HepG2 (cell line): Measurements from ENCODE around the gene CDC20. TPM values are rescaled to one million over a fixed set of nuclear protein-coding genes. Genes with fewer than 3 reads are reported as not detected.

Experiments used
- ATAC-seq: fragments of 200-7000 bp; cut with Tn5 transposase; 3 replicates; pipeline ENCODE4 v1.9.1; 2020; ENCODE audit warnings: mild to moderate bottlenecking, moderate library complexity
- BruUV-seq: library from RNA; stranded (reverse); fragments of 400-500 nt; replicated peaks from 2 replicates; lab custom pipeline; 2021; lab: Mats Ljungman, UMichigan
- CTCF ChIA-PET: fragments of 300-600 bp; formaldehyde crosslinking; extraction: SDS; loops from one replicate; lab custom pipeline; 2021; ENCODE audit warnings: low total read pairs, inconsistent platforms, low intra/inter-chr PET ratio; lab: Yijun Ruan, JAX
- POLR2A ChIA-PET: fragments of 350-600 bp; sonication (Branson Sonifier 250); formaldehyde crosslinking; loops from one replicate; lab custom pipeline; 2020; ENCODE audit warnings: antibody characterized with exemption, inconsistent platforms; lab: Yijun Ruan, JAX
- DNase-seq: peaks from one replicate; pipeline ENCODE4 v3.0.0-alpha.2; 2015; ENCODE audit warnings: low spot score
- FAIRE-seq: peaks from 3 replicates; lab custom pipeline; 2011; peaks lifted over from hg19 to GRCh38; lab: Jason Lieb, UNC
- H2AFZ ChIP-seq: one replicate; pipeline ENCODE4 v1.6.1; 2011; ENCODE audit warnings: low read length, inconsistent platforms
- H3K27ac ChIP-seq: fragments of 300-600 bp; 3 replicates; pipeline ENCODE4 v1.8.0; 2011; ENCODE audit warnings: mixed run types, mild to moderate bottlenecking, mixed read lengths, low read length, inconsistent platforms; ENCODE audit not compliant: insufficient read depth; ENCODE audit errors: extremely low read length
- H3K27me3 ChIP-seq, 2 experiments: fragments of 200-600 bp in 1 of 2; 2 replicates in 1 of 2; 3 replicates in 1 of 2; pipeline versions ENCODE4 v1.6.0 to v1.8.0; 2011; ENCODE audit warnings: low read length in 2 of 2, mild to moderate bottlenecking in 2 of 2, moderate library complexity in 2 of 2, inconsistent platforms in 1 of 2; ENCODE audit not compliant: insufficient read depth in 2 of 2, control insufficient read depth in 1 of 2
- H3K36me3 ChIP-seq, 2 experiments: fragments of 200-600 bp in 1 of 2; replicated peaks in 1 of 2; 2 replicates in 1 of 2; 3 replicates in 1 of 2; pipeline versions ENCODE4 v1.5.1 to v1.8.0; 2011; ENCODE audit warnings: low read length in 2 of 2, inconsistent platforms in 1 of 2; ENCODE audit not compliant: insufficient read depth in 2 of 2, control insufficient read depth in 1 of 2
- H3K4me1 ChIP-seq: 2 replicates; pipeline ENCODE4 v1.5.1; 2012; ENCODE audit warnings: low read length, inconsistent platforms; ENCODE audit not compliant: insufficient read depth
- H3K4me2 ChIP-seq: 2 replicates; pipeline ENCODE4 v1.6.0; 2011; ENCODE audit warnings: low read depth, low read length, inconsistent platforms
- H3K4me3 ChIP-seq, 3 experiments: fragments of 200-600 bp in 1 of 3; sonication (generic), shearing (Covaris generic) in 1 of 3; replicated peaks in 1 of 3; 2 replicates each; pipeline ENCODE4 v1.5.1; 2011 to 2016; ENCODE audit warnings: low read length in 3 of 3, inconsistent platforms in 2 of 3, low read depth in 2 of 3, mild to moderate bottlenecking in 2 of 3, control low read depth in 1 of 3, mixed read lengths in 1 of 3; ENCODE audit not compliant: insufficient read depth in 1 of 3
- H3K79me2 ChIP-seq: one replicate; pipeline ENCODE4 v1.6.1; 2011; ENCODE audit warnings: low read length, inconsistent platforms; ENCODE audit not compliant: insufficient read depth
- H3K9ac ChIP-seq: 2 replicates; pipeline ENCODE4 v1.6.0; 2011; ENCODE audit warnings: mild to moderate bottlenecking, low read depth, low read length, inconsistent platforms; ENCODE audit not compliant: insufficient read depth
- H3K9me3 ChIP-seq: 2 replicates; pipeline ENCODE4 v1.5.1; 2012; ENCODE audit warnings: mild to moderate bottlenecking, low read length
- H4K20me1 ChIP-seq: 2 replicates; pipeline ENCODE4 v1.6.0; 2011; ENCODE audit warnings: inconsistent platforms, mild to moderate bottlenecking, low read length, moderate library complexity; ENCODE audit not compliant: insufficient read depth
- ARNT2 ChIP-seq: sonication (generic); formaldehyde crosslinking; IDR thresholded peaks from 2 replicates; pipeline ENCODE4 v1.8.0; 2022; ENCODE audit warnings: mild to moderate bottlenecking, low read depth, missing genetic modification reagents, moderate library complexity
- CCDC6 ChIP-seq: sonication (generic); formaldehyde crosslinking; IDR thresholded peaks from 2 replicates; pipeline ENCODE4 v1.8.1; 2022; ENCODE audit warnings: mild to moderate bottlenecking, missing genetic modification reagents, moderate library complexity
- EZH2 ChIP-seq: conservative IDR thresholded peaks from 2 replicates; pipeline ENCODE4 v1.6.1; 2012; ENCODE audit warnings: mild to moderate bottlenecking, low read depth, low read length, moderate library complexity
- GFI1 ChIP-seq: sonication (generic); formaldehyde crosslinking; IDR thresholded peaks from 2 replicates; pipeline ENCODE4 v1.5.0; 2020; ENCODE audit warnings: missing genetic modification reagents, mild to moderate bottlenecking, borderline replicate concordance
- HHEX ChIP-seq: IDR thresholded peaks from 2 replicates; pipeline ENCODE4 v1.6.1; 2016; ENCODE audit warnings: control low read depth
- IRF1 ChIP-seq: sonication (generic); formaldehyde crosslinking; IDR thresholded peaks from 2 replicates; pipeline ENCODE4 v1.4.0; 2020; ENCODE audit warnings: low read depth, mild to moderate bottlenecking, missing genetic modification reagents
- MLXIP ChIP-seq: sonication (generic); formaldehyde crosslinking; IDR thresholded peaks from 2 replicates; pipeline ENCODE4 v1.9.0; 2021; ENCODE audit warnings: missing genetic modification reagents, borderline replicate concordance
- NFRKB ChIP-seq: fragments of 450-650 bp; IDR thresholded peaks from 2 replicates; pipeline ENCODE4 v1.6.1; 2017
- PBX2 ChIP-seq: IDR thresholded peaks from 2 replicates; pipeline ENCODE4 v1.6.1; 2016; ENCODE audit warnings: control low read depth
- REL ChIP-seq: sonication (generic); formaldehyde crosslinking; conservative IDR thresholded peaks from 2 replicates; pipeline ENCODE4 v1.8.0; 2022; ENCODE audit warnings: mild to moderate bottlenecking, missing genetic modification reagents, moderate library complexity
- RNF2 ChIP-seq: fragments of 450-650 bp; conservative IDR thresholded peaks from 2 replicates; pipeline ENCODE4 v1.6.1; 2016; ENCODE audit warnings: low read depth
- RNF219 ChIP-seq: sonication (generic); formaldehyde crosslinking; IDR thresholded peaks from 2 replicates; pipeline ENCODE4 v1.5.0; 2020; ENCODE audit warnings: mild to moderate bottlenecking, missing genetic modification reagents
- SP1 ChIP-seq, 2 experiments: fragments of 450-650 bp in 1 of 2; sonication (generic) in 1 of 2; formaldehyde crosslinking in 1 of 2; IDR thresholded peaks; 2 replicates each; pipeline versions ENCODE4 v1.4.0 to v1.6.1; 2016 to 2020; ENCODE audit warnings: missing genetic modification reagents in 1 of 2
- ZNF547 ChIP-seq: sonication (generic); formaldehyde crosslinking; IDR thresholded peaks from 2 replicates; pipeline ENCODE4 v1.5.1; 2020; ENCODE audit warnings: mild to moderate bottlenecking, missing genetic modification reagents
- ZNF557 ChIP-seq: sonication (generic); formaldehyde crosslinking; IDR thresholded peaks from 2 replicates; pipeline ENCODE4 v1.4.0; 2020; ENCODE audit warnings: missing genetic modification reagents
- ZNF780A ChIP-seq: sonication (generic); formaldehyde crosslinking; IDR thresholded peaks from 2 replicates; pipeline ENCODE4 v1.8.0; 2022; ENCODE audit warnings: mild to moderate bottlenecking, missing genetic modification reagents, moderate library complexity
- WGBS: methylation state at CpG from one replicate; pipeline ENCODE4 v1.1.6; 2017; ENCODE audit warnings: low lambda C conversion rate; 5-methylcytosine and 5-hydroxymethylcytosine counted together
- in situ Hi-C: cut with HindIII; loops from 2 replicates; pipeline ENCODE4 v1.10.0; 2017; ENCODE audit warnings: low pct_unique_long_range_greater_than_20kb; ENCODE audit not compliant: extremely low pct_ligation_motif_present
- intact Hi-C: fragments of 100-400 bp; cut with micrococcal nuclease; formaldehyde crosslinking; loops from one replicate; pipeline ENCODE4 v1.10.0; 2022; ENCODE audit not compliant: unreplicated experiment
- polyA plus RNA-seq, 8 experiments: library from polyadenylated mRNA; depleted of rRNA in 3 of 8; stranded (reverse) in 7 of 8; unstranded in 1 of 8; fragments of >200 nt; fragmentation: Illumina TruSeq in 4 of 8; extraction: Trizol in 4 of 8; gene quantifications; 2 replicates each; pipeline versions ENCODE4 v1.2.1 to v1.2.3, GENCODE V29; 2011 to 2016; ENCODE audit warnings: low read depth in 4 of 8, missing spikeins in 1 of 8, mixed read lengths in 1 of 8; ENCODE audit not compliant: insufficient read depth in 1 of 8
- total RNA-seq, 5 experiments: library from RNA; depleted of rRNA; stranded (reverse); fragments of >200 nt; fragmentation: Illumina TruSeq; extraction: Trizol; gene quantifications; 2 replicates each; pipeline ENCODE4 v1.2.3, GENCODE V29; 2016; ENCODE audit warnings: low read depth in 1 of 5

The CDC20 gene
- total and polyA plus RNA-seq, 2 of the 13 experiments (the other 11 are each of a cell fraction or from before 2014, with no cell fraction given) = 57.9 to 90.0 TPM

GRCh38 chr1:43367904-43368645 lies 9.3 kb downstream of the CDC20 start, which contains the start of gene ELOVL1:
Gene ELOVL1 (minus strand): TSS chr1:43368011. CDS start chr1:43365609, 2,402 bp downstream.
- intact Hi-C loops = loop anchor here (1.0 kb wide), 1 partner anchor 46 kb away; no protein-coding TSS in a partner anchor
- Histone ChIP-seq H3K9me3 (no peaks in the 10 kb centered on the region), H3K36me3 (peaks cover 6% of the 10 kb centered on the region in 2 experiments; a peak in 3 of 5 replicates), H3K9ac (peak within 1 kb of the TSS; percentile 76), H3K4me3 (peak within 1 kb of the TSS; percentile 76 to 88 (median 79)), H4K20me1 (no peaks in the 10 kb centered on the region), H3K27me3 (no peaks in the 10 kb centered on the region), H3K4me2 (peak within 1 kb of the TSS; percentile 92), H3K79me2 (peaks cover 13% of the 10 kb centered on the region), H3K27ac (peak within 1 kb of the TSS; percentile 91), H2AFZ (no peak within 1 kb of the TSS), H3K4me1 (peaks cover 52% of the 10 kb centered on the region)
- in situ Hi-C loops = no loop called here
- FAIRE-seq (no peak), ATAC-seq (peak; percentile 89), DNase-seq (peak; percentile 75)
- ChIA-PET POLR2A (interaction anchor here (1.0 to 3.8 kb wide), 5 partner anchors 10 to 196 kb away, joined by 3 to 32 read pairs (median 21); partner anchors contain the start of genes CDC20, CFAP57, EBNA1BP2 and MED8), CTCF (interaction anchor here (1.2 kb wide), 1 partner anchor 130 kb away, joined by 3 read pairs; no protein-coding TSS in a partner anchor)
- BruUV-seq = no TSS peak
- WGBS = 0% methylated on average over 15 of the region's 58 CpGs
- TF ChIP-seq SP1 (IDR thresholded peaks at IDR 0.05) = no peak
- TF ChIP-seq SP1 (CRISPR knock-in tag; IDR thresholded peaks at IDR 0.05) = no peak; the same call in 1 of the 2 replicates
- TF ChIP-seq NFRKB = no peak
- no peak for TF ChIP-seq EZH2
- peak; percentile 91 for TF ChIP-seq REL (CRISPR knock-in tag)
- TF ChIP-seq IRF1 (CRISPR knock-in tag) = 0 out of 2 replicates have a peak, but pooled peaks have one; percentile 33
- TF ChIP-seq ZNF780A (CRISPR knock-in tag) = peak; percentile 66; the same call in 1 of the 2 replicates
- TF ChIP-seq ZNF557 (CRISPR knock-in tag) = no peak; the same call in 1 of the 2 replicates
- TF ChIP-seq ARNT2 (CRISPR knock-in tag) = peak; percentile 90
- TF ChIP-seq CCDC6 (CRISPR knock-in tag) = no peak; the same call in none of the 2 replicates
- TF ChIP-seq PBX2 (CRISPR knock-in tag) = no peak
- TF ChIP-seq HHEX (CRISPR knock-in tag) = no peak
- TF ChIP-seq RNF2 = peak; percentile 93
- TF ChIP-seq GFI1 (CRISPR knock-in tag) = peak; percentile 64; the same call in 1 of the 2 replicates
- TF ChIP-seq RNF219 (CRISPR knock-in tag) = no peak
- TF ChIP-seq MLXIP (CRISPR knock-in tag) = 0 out of 2 replicates have a peak, but pooled peaks have one; percentile 21
- TF ChIP-seq ZNF547 = peak; percentile 87
